HG02885 (cell line): ENCODE measurements around the gene DNAAF8.
"Not testable (repeated sequence)": the region's sequence is repeated elsewhere in the genome, so short reads cannot be mapped to it uniquely, and the experiment has no call there.

Experiments used
- ATAC-seq: cut with Tn5 transposase; IDR thresholded peaks from one replicate; pipeline ENCODE4 v1.9.1; 2021; ENCODE audit warnings: mild to moderate bottlenecking; ENCODE audit not compliant: unreplicated experiment, poor library complexity

The DNAAF8 gene

GRCh38 chr16:4776141-4776705 is 41.9 kb downstream of the DNAAF8 start:
- ATAC-seq, result no peak

DNA sequence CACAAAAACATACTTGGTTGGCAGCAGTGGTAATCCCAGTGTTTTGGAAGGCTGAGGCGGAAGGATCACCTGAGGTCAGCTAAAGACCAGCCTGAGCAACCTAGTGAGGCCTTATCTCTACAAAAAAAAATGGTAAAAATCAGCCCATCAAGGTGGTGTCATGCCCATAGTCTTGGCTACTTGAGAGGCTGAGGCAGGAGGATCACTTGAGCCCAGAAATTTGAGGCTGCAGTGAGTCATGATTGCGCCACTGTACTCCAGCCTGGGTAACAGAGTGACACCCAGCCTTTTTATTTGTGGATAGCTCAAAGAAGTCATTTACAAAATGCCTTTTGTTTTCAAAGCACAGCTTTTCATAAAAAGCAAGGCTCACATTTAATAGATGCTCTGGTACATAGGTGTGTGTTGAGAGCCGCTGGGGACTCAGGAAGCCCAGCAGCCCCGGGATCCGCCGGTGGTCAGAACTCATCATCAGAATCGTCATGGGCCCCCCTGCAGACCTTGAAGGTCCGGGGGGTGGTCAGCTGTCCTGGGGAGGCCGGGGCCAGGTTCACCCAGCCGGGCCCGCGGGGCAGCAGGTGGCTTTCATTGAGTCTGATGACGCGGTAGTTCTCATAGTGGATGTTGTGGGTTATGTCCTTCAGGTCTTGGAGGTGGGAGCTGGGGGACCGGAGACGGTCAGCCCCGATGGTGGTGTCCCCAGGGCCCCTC is 43.2 kb downstream of the DNAAF8 start:
- ATAC-seq, result no peak

DNA sequence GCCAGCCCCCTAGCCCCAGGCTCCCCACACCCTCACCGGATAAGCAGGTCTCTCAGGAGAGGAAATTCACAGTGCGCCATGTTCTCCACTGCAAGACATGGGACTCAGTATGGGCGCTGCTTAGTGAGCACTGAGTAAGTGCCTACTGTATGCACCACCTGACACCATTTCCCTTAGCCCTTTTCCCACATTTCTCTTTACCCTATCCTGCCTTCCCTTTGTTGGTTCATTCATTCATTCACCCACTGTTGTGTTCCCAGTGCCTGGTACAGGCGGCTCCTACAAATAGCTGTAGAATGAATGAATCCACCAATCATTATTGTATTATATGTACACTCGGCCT is 43.7 kb downstream of the DNAAF8 start:
- no peak for ATAC-seq

DNA sequence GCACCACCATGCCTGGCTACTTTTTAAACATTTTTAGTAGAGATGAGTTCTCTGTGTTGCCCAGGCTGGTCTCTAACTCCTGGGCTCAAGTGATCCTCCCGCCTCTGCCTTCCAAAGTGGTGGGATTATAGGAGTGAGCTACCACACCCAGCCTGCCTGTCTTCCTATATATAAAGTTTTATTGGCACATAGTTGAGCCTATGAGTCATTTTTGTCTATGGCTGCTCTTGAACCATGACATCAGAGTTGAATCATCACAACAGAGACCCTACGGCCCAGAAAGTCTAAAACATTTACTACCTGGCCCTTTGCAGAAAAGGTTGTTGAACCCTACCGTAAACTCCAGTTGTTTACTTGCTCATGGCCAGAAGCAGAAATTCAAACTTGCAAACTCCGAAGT is 45.9 kb downstream of the DNAAF8 start:
- no peak for ATAC-seq

DNA sequence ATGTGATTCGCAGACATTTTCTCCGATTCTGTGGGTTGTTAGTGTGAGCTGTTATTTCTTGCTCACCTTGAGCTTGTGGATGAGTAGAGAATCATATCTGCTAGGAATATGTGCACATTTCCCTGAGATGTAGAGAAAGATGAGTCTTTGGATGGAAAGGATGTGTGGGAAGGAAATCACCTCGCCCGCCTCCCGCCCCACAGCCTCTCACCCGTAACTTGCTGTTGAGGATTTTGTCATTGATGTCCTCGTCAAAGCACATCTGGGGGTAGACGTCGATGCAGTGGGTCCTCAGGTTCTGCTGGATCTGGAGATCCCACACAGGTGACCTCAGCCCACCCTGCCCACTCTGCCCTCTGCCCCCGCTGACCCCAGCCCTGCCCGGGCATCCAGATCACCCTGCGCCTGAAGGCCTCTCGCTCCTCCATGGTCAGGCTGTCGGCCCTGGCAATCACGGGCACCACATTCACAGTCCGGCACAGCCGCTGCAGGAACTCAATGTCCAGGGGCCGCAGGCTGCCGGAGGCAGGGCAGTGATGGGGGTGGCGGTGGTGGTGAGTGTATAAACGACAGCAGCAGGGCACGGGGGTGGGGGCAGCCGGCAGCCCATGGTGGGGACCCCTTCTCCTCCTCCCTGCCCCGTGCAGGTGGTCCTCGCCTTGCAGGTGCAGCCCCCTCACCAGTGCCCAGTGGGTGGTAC is 49.1 kb downstream of the DNAAF8 start:
- ATAC-seq, result no peak

- no peak for ATAC-seq
Observed at GRCh38 chr16:4783951-4784336, 49.6 kb downstream of the DNAAF8 start.

- not testable (repeated sequence) for ATAC-seq
Observed at GRCh38 chr16:4784444-4784987, 50.2 kb downstream of the DNAAF8 start.

DNA sequence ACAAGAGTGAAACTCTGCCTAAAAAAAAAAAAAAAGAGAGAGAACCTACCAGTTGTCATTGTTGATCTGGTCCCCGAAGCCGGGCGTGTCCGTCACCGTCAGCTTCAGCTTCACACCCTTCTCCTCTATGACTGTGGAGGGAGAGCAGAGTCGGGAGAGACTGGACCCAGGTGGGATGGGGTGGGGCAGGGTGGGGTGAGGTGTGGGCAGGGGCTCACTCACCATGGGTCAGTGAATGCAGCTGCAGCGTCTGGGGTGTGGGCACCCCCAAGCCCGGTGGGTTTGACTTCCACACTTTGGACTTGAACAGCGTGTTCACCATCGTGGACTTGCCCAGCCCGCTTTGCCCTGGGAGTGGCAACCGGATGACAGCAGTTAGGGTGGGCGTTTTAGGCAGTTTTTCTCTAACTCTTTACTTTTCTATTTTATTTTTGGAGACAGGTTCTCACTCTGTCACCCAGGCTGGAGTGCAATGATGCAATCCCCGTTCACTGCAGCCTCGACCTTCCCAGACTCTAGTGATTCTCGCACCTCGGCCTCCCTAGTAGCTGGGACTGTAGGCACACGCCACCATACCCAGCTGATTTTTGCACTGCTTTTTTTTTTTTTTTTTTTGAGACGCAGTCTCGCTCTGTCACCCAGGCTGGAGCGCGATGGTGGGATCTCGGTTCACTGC is 51.6 kb downstream of the DNAAF8 start:
- no peak for ATAC-seq

GRCh38 chr16:4787068-4787467 is 52.7 kb downstream of the DNAAF8 start:
- no peak for ATAC-seq

- no peak for ATAC-seq
Observed at GRCh38 chr16:4787627-4788482, 53.5 kb downstream of the DNAAF8 start, which contains the start of gene SEPTIN12. TSS of gene SEPTIN12 (minus strand) at chr16:4788345. CDS start at chr16:4787645, 700 bp downstream.

DNA sequence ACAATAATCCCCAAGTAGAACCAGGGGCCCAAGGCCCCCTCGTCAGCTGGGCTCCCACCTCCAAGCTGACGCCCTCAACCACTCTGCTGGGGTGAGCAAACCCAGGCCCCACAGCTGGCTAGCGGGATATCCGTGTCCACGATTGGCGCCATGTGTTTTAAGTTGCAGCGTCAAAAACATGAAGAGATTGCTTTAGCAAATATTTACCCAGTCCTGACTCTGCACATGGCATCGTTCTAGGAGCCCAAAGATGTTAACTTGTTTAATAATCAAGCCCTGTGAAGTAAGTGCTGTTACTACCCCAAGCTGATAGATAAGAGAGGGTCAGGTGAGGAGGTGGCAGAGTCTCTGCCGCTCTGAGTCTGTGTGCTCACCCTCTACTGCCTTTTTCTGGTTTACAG is 54.2 kb downstream of the DNAAF8 start:
- no peak for ATAC-seq

DNA sequence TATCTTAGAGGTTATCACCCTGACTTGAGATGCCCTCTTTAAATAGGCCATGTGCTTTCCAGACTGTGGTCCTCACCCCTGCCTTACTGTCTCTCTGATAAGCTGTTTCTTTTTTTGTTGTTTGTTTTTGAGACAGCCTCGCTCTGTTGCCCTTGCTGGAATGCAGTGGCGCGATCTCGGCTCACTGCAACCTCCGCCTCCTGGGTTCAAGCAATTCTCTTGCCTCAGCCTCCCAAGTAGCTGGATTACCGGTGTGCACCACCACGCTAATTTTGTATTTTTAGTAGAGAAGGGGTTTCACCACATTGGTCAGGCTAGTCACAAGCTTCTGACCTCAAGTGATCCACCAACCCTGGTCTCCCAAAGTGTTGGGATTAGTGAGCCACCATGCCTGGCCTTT is 54.6 kb downstream of the DNAAF8 start:
- no peak for ATAC-seq

GRCh38 chr16:4790261-4790660 is 55.9 kb downstream of the DNAAF8 start:
- ATAC-seq, result no peak

GRCh38 chr16:4790871-4791270 is 56.5 kb downstream of the DNAAF8 start:
- ATAC-seq, result no peak

GRCh38 chr16:4792951-4793513 is 58.7 kb downstream of the DNAAF8 start:
- no peak for ATAC-seq

DNA sequence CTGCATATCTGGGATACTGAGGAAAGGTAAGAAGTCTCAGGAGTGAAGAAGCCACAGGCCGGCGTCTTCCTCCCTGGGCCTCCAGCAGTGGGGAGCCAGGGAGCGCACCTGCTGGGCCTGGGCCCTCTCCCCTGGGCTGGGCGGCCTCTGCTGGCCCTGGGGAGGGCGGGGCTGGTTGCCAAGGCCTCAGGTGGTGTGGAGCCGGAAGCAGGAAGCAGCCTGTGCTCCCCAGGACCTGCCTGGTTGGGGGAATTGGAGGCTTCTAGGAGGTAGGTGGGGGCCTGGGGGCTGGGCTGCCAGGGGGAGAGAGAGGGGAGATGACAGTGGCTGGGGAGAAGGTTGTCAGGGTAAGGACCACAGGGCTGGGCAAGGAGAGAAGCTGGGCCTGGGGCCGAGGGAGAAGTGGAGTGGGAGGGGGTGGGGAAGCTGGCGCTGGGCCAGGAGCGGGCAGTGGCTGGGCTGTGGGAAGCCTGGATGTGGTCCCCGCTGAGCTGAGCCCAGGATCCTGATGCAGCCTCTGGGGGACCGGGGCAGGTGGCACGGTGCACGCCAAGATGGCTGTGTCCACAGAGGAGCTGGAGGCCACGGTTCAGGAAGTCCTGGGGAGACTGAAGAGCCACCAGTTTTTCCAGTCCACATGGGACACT is 61.0 kb downstream of the DNAAF8 start, which contains the start of gene SMIM22:
Gene SMIM22, plus strand, starts transcription at position 189 of the 647 bp plus-strand sequence. Its CDS starts 366 bp downstream, at position 555.
- no peak for ATAC-seq

- no peak for ATAC-seq
Observed at GRCh38 chr16:4795828-4796572, 61.7 kb downstream of the DNAAF8 start.
